SJSA1 (cell line): ENCODE results near the gene MIEN1. TPM values are rescaled to one million over a fixed set of nuclear protein-coding genes. Genes with fewer than 3 reads are reported as not detected.
"Not testable (repeated sequence)": the region's sequence is repeated elsewhere in the genome, so short reads cannot be mapped to it uniquely, and the experiment has no call there.

ENCODE experiments used
- DNase-seq, 2 experiments: peaks; one replicate each; pipeline ENCODE4 v3.0.0-alpha.2; 2015 to 2020; ENCODE audit warnings: low spot score in 2 of 2, low read depth in 1 of 2
- H3K27ac ChIP-seq: fragments of 250-450 bp; sonication (Bioruptor Pico); 2 replicates; pipeline ENCODE4 v1.5.1; 2020; ENCODE audit warnings: mild to moderate bottlenecking, moderate library complexity
- H3K27me3 ChIP-seq: fragments of 250-450 bp; sonication (Bioruptor Pico); replicated peaks from 2 replicates; pipeline ENCODE4 v1.5.1; 2020; ENCODE audit warnings: mild to moderate bottlenecking, moderate library complexity
- H3K36me3 ChIP-seq: fragments of 250-450 bp; sonication (Bioruptor Pico); 2 replicates; pipeline ENCODE4 v1.5.1; 2020; ENCODE audit warnings: mild to moderate bottlenecking
- H3K4me1 ChIP-seq: fragments of 250-450 bp; sonication (Bioruptor Pico); replicated peaks from 2 replicates; pipeline ENCODE4 v1.6.1; 2021; ENCODE audit warnings: mild to moderate bottlenecking
- H3K4me3 ChIP-seq: fragments of 250-450 bp; sonication (Bioruptor Pico); 2 replicates; pipeline ENCODE4 v1.5.1; 2020; ENCODE audit warnings: mild to moderate bottlenecking
- H3K9me3 ChIP-seq: fragments of 250-450 bp; sonication (Bioruptor Pico); replicated peaks from 2 replicates; pipeline ENCODE4 v1.5.1; 2020; ENCODE audit warnings: mild to moderate bottlenecking
- total RNA-seq: library from RNA; depleted of rRNA; stranded (reverse); fragments of >200 nt; shearing (Covaris generic); gene quantifications from 2 replicates; pipeline ENCODE4 v1.2.3, GENCODE V29; 2014

Gene MIEN1
- total RNA-seq, 1 experiment from 2014 or later = 53.3 TPM

GRCh38 chr17:39752241-39752881 lies 22.0 kb upstream of the MIEN1 start:
- Histone ChIP-seq H3K4me1 (peaks cover 38% of the 10 kb centered on the region), H3K9me3 (0 out of 2 replicates have a peak, but pooled peaks cover 4% of the 10 kb centered on the region)
- no peak for DNase-seq

DNA sequence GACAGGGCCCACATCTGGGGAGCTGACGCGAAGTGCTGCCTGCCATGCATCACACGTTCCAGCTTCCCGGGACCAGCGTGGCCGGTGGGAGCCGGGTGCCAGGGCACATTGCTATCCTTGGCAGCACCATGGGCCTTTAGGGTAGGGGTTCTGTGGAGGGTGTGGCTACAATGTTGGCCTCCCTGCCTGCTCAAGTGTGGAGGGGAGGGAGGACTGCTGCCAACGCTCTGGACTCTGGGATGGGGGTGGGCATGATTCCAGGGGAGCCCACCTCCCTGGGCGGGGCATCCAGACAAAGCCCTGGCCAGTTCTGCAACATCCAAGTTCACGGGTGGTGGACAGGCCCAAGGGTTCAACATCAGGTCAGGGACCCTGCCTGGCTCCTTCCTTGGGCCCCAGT lies 21.3 kb upstream of the MIEN1 start:
- H3K4me1 ChIP-seq = peaks cover 31% of the 10 kb centered on the region
- no peak for DNase-seq
- no peak overlapping the region for H3K27ac ChIP-seq
- 0 out of 2 replicates have a peak, but pooled peaks cover 4% of the 10 kb centered on the region for H3K9me3 ChIP-seq
- no peak overlapping the region for H3K4me3 ChIP-seq
- no peaks in the 10 kb centered on the region for H3K36me3 ChIP-seq
- H3K27me3 ChIP-seq = no peaks in the 10 kb centered on the region

More at GRCh38 chr17:39752241-39752881, 22.0 kb upstream of the MIEN1 start:
- H3K4me3 ChIP-seq = no peak overlapping the region
- no peaks in the 10 kb centered on the region for H3K36me3 ChIP-seq
- H3K27ac ChIP-seq = no peak overlapping the region
- H3K27me3 ChIP-seq = no peaks in the 10 kb centered on the region

GRCh38 chr17:39751016-39751543 lies 20.7 kb upstream of the MIEN1 start:
- DNase-seq = no peak
- 0 out of 2 replicates have a peak, but pooled peaks cover 4% of the 10 kb centered on the region for H3K9me3 ChIP-seq

GRCh38 chr17:39750131-39751015 lies 20.0 kb upstream of the MIEN1 start:
- DNase-seq = no peak
- peaks cover 18% of the 10 kb centered on the region for H3K4me1 ChIP-seq
- H3K27me3 ChIP-seq = no peaks in the 10 kb centered on the region
- no peak overlapping the region for H3K4me3 ChIP-seq
- no peaks in the 10 kb centered on the region for H3K36me3 ChIP-seq
- no peak overlapping the region for H3K27ac ChIP-seq
- 0 out of 2 replicates have a peak, but pooled peaks cover 4% of the 10 kb centered on the region for H3K9me3 ChIP-seq

More at GRCh38 chr17:39751016-39751543, 20.7 kb upstream of the MIEN1 start:
- H3K36me3 ChIP-seq = no peaks in the 10 kb centered on the region
- no peak overlapping the region for H3K27ac ChIP-seq
- no peak overlapping the region for H3K4me3 ChIP-seq
- H3K4me1 ChIP-seq = peaks cover 25% of the 10 kb centered on the region
- H3K27me3 ChIP-seq = no peaks in the 10 kb centered on the region

GRCh38 chr17:39748444-39749034 lies 18.2 kb upstream of the MIEN1 start:
- H3K4me1 ChIP-seq, DNase-seq, H3K27me3 ChIP-seq, H3K27ac ChIP-seq, H3K9me3 ChIP-seq, H3K4me3 ChIP-seq, H3K36me3 ChIP-seq: not testable (repeated sequence)

GRCh38 chr17:39747745-39748144 lies 17.4 kb upstream of the MIEN1 start:
- Histone ChIP-seq H3K27ac (no peak overlapping the region), H3K36me3 (no peaks in the 10 kb centered on the region), H3K9me3 (no peaks in the 10 kb centered on the region), H3K4me3 (no peak overlapping the region), H3K27me3 (no peaks in the 10 kb centered on the region), H3K4me1 (no peaks in the 10 kb centered on the region; the same call in 1 of the 2 replicates)
- DNase-seq = no peak

GRCh38 chr17:39746145-39746461 lies 15.8 kb upstream of the MIEN1 start:
- H3K36me3 ChIP-seq = no peaks in the 10 kb centered on the region
- no peak for DNase-seq
- no peaks in the 10 kb centered on the region for H3K9me3 ChIP-seq
- no peak overlapping the region for H3K4me3 ChIP-seq
- H3K27me3 ChIP-seq = no peaks in the 10 kb centered on the region
- no peak overlapping the region for H3K27ac ChIP-seq
- H3K4me1 ChIP-seq = peaks cover under 1% of the 10 kb centered on the region; the same call in 1 of the 2 replicates

DNA sequence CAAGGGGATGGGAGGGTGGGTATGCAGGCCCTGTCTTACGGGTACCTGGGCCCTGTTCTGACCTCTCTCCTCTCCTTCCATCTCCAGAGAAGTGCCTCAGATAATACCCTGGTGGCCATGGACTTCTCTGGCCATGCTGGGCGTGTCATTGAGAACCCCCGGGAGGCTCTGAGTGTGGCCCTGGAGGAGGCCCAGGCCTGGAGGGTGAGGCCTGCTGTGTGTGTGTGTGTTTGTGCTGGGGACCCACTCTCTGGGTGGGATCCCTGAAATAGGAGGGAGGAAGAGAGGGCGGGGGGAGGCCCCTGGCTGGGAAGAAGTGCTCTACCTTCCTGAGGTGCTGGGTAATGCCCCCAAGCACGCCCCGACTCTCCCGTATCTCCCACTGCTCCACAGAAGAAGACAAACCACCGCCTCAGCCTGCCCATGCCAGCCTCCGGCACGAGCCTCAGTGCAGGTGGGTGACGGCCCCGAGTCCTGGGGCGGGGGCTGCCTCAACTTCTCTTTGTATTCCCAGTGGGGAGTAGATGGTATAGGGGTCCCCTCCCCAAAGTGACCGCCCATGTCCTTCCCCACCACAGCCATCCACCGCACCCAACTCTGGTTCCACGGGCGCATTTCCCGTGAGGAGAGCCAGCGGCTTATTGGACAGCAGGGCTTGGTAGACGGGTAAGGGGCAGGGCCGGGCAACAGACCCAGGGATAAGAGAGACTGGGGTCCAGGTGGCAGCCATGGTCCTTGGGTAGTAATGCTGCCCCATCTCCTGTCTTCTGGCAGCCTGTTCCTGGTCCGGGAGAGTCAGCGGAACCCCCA lies 15.2 kb upstream of the MIEN1 start:
- DNase-seq = no peak
- Histone ChIP-seq H3K27ac (no peak overlapping the region), H3K4me1 (peaks cover 6% of the 10 kb centered on the region), H3K9me3 (no peaks in the 10 kb centered on the region), H3K36me3 (no peaks in the 10 kb centered on the region), H3K4me3 (no peak overlapping the region), H3K27me3 (no peaks in the 10 kb centered on the region)

- H3K4me3 ChIP-seq = no peak overlapping the region
- DNase-seq = no peak
- peaks cover 13% of the 10 kb centered on the region for H3K4me1 ChIP-seq
- H3K27me3 ChIP-seq = no peaks in the 10 kb centered on the region
- no peaks in the 10 kb centered on the region for H3K9me3 ChIP-seq
- no peak overlapping the region for H3K27ac ChIP-seq
- H3K36me3 ChIP-seq = no peaks in the 10 kb centered on the region
Observed at GRCh38 chr17:39744836-39745215, 14.5 kb upstream of the MIEN1 start.

DNA sequence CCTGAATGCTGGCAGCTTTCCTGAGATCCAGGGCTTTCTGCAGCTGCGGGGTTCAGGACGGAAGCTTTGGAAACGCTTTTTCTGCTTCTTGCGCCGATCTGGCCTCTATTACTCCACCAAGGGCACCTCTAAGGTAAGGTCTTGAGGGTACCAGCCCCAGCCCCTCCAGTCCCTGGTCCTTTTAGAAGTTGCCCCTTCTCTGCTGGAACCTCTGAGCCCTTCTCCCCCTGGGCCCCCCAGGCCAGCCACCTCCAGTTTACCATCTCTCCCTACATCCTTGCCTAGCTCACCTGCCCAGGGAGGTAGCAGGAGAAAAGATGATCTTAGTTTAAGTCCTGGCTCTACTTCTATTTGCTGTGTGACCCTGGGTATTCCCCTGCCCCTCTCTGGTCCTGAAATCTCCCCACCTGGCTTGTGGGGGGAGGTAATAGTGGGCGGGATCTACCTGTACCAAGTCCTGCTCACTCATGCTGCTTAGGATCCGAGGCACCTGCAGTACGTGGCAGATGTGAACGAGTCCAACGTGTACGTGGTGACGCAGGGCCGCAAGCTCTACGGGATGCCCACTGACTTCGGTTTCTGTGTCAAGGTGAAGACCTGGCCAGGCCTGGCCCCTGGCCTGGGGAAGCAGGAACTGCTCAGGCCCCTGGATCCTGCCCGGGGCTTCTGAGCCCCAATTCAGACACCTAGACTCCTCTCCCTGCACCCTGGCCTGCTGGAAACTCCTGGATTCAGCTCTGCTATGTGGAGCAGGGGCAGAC lies 13.9 kb upstream of the MIEN1 start:
- Histone ChIP-seq H3K27me3 (no peaks in the 10 kb centered on the region), H3K9me3 (no peaks in the 10 kb centered on the region), H3K27ac (no peak overlapping the region), H3K4me1 (peaks cover 14% of the 10 kb centered on the region), H3K4me3 (no peak overlapping the region), H3K36me3 (no peaks in the 10 kb centered on the region)
- DNase-seq = no peak

DNA sequence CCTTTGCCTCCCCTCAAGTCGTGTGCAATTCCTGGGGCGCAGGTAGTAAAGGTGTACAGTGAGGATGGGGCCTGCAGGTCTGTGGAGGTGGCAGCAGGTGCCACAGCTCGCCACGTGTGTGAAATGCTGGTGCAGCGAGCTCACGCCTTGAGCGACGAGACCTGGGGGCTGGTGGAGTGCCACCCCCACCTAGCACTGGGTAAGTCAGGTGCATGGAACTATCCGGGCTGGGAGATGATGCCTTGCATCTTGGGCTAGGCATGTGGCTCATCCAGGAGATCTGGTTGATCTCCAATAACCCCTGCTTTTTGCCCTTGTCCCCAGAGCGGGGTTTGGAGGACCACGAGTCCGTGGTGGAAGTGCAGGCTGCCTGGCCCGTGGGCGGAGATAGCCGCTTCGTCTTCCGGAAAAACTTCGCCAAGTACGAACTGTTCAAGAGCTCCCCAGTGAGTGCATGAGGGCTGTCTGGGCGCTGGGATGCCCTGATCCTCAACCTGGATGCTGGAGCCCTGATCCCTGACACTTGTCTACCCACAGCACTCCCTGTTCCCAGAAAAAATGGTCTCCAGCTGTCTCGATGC lies 12.6 kb upstream of the MIEN1 start:
- no peak for DNase-seq
- no peak overlapping the region for H3K27ac ChIP-seq
- H3K36me3 ChIP-seq = no peaks in the 10 kb centered on the region
- peaks cover 14% of the 10 kb centered on the region for H3K4me1 ChIP-seq
- H3K27me3 ChIP-seq = no peaks in the 10 kb centered on the region
- no peaks in the 10 kb centered on the region for H3K9me3 ChIP-seq
- no peak overlapping the region for H3K4me3 ChIP-seq

DNA sequence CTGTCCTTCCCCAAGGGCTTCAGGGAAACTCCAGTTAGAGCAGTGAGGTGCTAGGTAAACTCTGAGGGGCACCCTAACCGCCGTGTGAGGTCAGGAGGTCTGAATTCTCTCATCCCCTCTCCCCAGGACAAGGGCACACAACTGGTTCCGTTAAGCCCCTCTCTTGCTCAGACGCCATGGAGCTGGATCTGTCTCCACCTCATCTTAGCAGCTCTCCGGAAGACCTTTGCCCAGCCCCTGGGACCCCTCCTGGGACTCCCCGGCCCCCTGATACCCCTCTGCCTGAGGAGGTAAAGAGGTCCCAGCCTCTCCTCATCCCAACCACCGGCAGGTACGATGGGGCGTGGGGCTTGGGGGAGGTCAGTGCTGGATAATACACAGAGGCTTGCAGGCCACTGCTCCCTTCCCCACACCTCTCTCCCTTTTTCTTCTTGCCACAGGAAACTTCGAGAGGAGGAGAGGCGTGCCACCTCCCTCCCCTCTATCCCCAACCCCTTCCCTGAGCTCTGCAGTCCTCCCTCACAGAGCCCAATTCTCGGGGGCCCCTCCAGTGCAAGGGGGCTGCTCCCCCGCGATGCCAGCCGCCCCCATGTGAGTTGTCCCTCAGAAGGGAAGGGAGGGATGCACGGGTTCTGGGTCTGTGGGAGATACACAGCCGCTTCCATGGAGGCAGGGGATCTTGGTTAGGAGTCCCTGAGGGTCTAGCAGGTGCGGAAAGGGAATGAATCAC lies 12.0 kb upstream of the MIEN1 start:
- Histone ChIP-seq H3K27ac (no peak overlapping the region), H3K36me3 (no peaks in the 10 kb centered on the region), H3K27me3 (no peaks in the 10 kb centered on the region), H3K4me1 (peaks cover 14% of the 10 kb centered on the region), H3K9me3 (no peaks in the 10 kb centered on the region), H3K4me3 (no peak overlapping the region)
- DNase-seq = no peak
